ENCODE results near the gene TSPAN4. TPM values are rescaled to one million over a fixed set of nuclear protein-coding genes. Genes with fewer than 3 reads are reported as not detected.

The TSPAN4 gene
- total and polyA plus RNA-seq, 2 donors (not counting 1 experiment from before 2014, with no cell fraction given): 2.9 to 7.4 TPM

DNA sequence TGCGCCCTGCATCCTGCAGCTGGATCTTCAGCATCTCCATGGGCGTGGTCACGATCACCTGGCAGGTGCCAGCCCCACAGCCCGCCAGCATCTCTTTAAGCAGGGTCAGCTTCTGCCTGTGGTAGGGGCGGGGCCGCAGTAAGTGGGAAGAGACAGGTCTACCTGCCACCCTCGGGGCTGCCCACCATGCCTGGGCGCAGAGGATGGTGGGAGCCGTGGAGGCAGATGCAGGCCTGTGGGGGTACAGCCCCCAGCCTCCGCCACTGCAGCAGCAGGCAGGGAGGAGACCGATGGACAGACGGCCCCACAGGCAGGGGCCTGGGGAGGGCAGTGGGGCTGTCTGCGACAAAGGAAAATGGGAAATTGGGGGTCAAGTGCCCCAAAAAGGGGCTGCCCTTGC is 49.8 kb upstream of the TSPAN4 start:
- ChIA-PET CTCF (interaction anchor here (1.0 to 1.2 kb wide), 2 partner anchors 15 to 43 kb away, joined by 3 read pairs; partner anchors contain the start of gene GATD1), POLR2A (interaction anchor here (0.7 kb wide), 1 partner anchor 9 kb away, joined by 3 read pairs; no protein-coding TSS in a partner anchor)
- Histone ChIP-seq H3K27ac (ENCODE audit: low read length in 2 of 2) (no peak overlapping the region), H4K20me1 (ENCODE audit: control insufficient read depth, insufficient read depth, low read length, poor library complexity, severe bottlenecking) (peaks cover 63% of the 10 kb centered on the region), H3K4me2 (replicated peaks; ENCODE audit: low read depth, low read length, poor library complexity, severe bottlenecking) (no peak overlapping the region), H3K4me1 (ENCODE audit: control insufficient read depth in 2 of 2, insufficient read depth in 2 of 2, low read length in 2 of 2) (peaks cover 27 to 42% of the 10 kb centered on the region in 2 donors), H3K36me3 (replicated peaks in 1 of 2; ENCODE audit: control extremely low read depth in 1 of 2, control insufficient read depth in 1 of 2, extremely low read depth in 1 of 2, insufficient read depth in 2 of 2, low read length in 1 of 2) (peaks cover 0 to 7% of the 10 kb centered on the region in 2 experiments), H3K27me3 (replicated peaks in 1 of 4; ENCODE audit: control extremely low read depth in 1 of 4, control insufficient read depth in 3 of 4, insufficient read depth in 4 of 4, low read length in 3 of 4) (peaks cover 0 to 24% (median 5%) of the 10 kb centered on the region in 4 experiments), H3K79me2 (ENCODE audit: control insufficient read depth, insufficient read depth, low read length) (peaks cover 35% of the 10 kb centered on the region), H3K4me3 (ENCODE audit: control extremely low read depth in 1 of 5, extremely low read depth in 1 of 5, insufficient read depth in 1 of 5, low read depth in 2 of 5, low read length in 4 of 5) (no peak overlapping the region), H3K9me3 (ENCODE audit: control extremely low read depth in 1 of 3, control insufficient read depth in 2 of 3, insufficient read depth in 1 of 3, low read length in 2 of 3) (peaks cover 0 to 3% (median 0%) of the 10 kb centered on the region in 3 donors), H3K9ac (ENCODE audit: low read length) (no peak overlapping the region), H2AFZ (ENCODE audit: insufficient read depth, low read depth, low read length, poor library complexity, severe bottlenecking) (no peak overlapping the region)
- Mint-ChIP-seq H3K27me3 (no peaks in the 10 kb centered on the region), H3K27ac (no peak overlapping the region), H3K4me1 (peaks cover 21% of the 10 kb centered on the region), H3K4me3 (no peak overlapping the region), H3K9me3 (ENCODE audit: insufficient read depth) (no peaks in the 10 kb centered on the region)
- ATAC-seq (ENCODE audit: low read depth): no peak
- WGBS (ENCODE audit: insufficient coverage): 94% methylated on average over 13 of the region's 13 CpGs
- intact Hi-C loops (cut with micrococcal nuclease): loop anchor here (10.0 kb wide), 1 partner anchor 338 kb away; the partner anchor contains the start of gene PTDSS2
- no peak for TF ChIP-seq EZH2 (IDR thresholded peaks at IDR 0.05; ENCODE audit: borderline replicate concordance, insufficient read depth, low read depth, low read length, poor library complexity, severe bottlenecking)
- TF ChIP-seq, protein P1, sequence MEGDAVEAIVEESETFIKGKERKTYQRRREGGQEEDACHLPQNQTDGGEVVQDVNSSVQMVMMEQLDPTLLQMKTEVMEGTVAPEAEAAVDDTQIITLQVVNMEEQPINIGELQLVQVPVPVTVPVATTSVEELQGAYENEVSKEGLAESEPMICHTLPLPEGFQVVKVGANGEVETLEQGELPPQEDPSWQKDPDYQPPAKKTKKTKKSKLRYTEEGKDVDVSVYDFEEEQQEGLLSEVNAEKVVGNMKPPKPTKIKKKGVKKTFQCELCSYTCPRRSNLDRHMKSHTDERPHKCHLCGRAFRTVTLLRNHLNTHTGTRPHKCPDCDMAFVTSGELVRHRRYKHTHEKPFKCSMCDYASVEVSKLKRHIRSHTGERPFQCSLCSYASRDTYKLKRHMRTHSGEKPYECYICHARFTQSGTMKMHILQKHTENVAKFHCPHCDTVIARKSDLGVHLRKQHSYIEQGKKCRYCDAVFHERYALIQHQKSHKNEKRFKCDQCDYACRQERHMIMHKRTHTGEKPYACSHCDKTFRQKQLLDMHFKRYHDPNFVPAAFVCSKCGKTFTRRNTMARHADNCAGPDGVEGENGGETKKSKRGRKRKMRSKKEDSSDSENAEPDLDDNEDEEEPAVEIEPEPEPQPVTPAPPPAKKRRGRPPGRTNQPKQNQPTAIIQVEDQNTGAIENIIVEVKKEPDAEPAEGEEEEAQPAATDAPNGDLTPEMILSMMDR (IDR thresholded peaks at IDR 0.05): no peak
- no peak for DNase-seq

DNA sequence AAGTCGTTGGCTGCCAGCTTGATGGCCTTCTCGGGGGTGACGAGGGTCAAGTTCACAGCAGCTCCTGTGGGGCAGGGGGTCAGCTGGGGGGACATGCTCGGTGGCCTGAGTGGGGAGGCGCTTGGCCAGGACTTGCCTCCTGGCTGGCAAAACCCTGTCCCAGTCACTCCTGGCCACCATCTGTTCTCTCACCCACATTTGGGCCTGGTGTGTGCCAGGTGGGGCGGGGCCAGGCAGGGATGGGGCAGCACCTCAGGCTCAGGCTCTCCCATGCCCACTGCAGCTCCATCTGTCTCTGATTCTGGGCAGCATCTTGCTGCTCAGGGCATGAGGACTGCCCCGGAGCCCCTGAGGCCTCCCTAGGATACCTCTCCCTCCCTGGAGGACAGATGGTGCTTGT is 49.1 kb upstream of the TSPAN4 start:
- H3K27ac Mint-ChIP-seq: no peak overlapping the region
- ChIA-PET CTCF (interaction anchor here (1.0 to 1.2 kb wide), 2 partner anchors 16 to 43 kb away, joined by 3 read pairs; partner anchors contain the start of gene GATD1), POLR2A (interaction anchor here (1.1 kb wide), 1 partner anchor 49 kb away, joined by 3 read pairs; the partner anchor contains the start of genes POLR2L and TSPAN4)
- peaks cover 21% of the 10 kb centered on the region for H3K4me1 Mint-ChIP-seq
- no peak for TF ChIP-seq EZH2 (IDR thresholded peaks at IDR 0.05; ENCODE audit: borderline replicate concordance, insufficient read depth, low read depth, low read length, poor library complexity, severe bottlenecking)
- TF ChIP-seq, protein P1 (IDR thresholded peaks at IDR 0.05): no peak
- Histone ChIP-seq H3K9ac (ENCODE audit: low read length) (no peak overlapping the region), H3K79me2 (ENCODE audit: control insufficient read depth, insufficient read depth, low read length) (peaks cover 35% of the 10 kb centered on the region), H4K20me1 (ENCODE audit: control insufficient read depth, insufficient read depth, low read length, poor library complexity, severe bottlenecking) (peaks cover 62% of the 10 kb centered on the region), H3K4me3 (ENCODE audit: control extremely low read depth in 1 of 5, extremely low read depth in 1 of 5, insufficient read depth in 1 of 5, low read depth in 2 of 5, low read length in 4 of 5) (no peak overlapping the region), H3K4me1 (ENCODE audit: control insufficient read depth in 2 of 2, insufficient read depth in 2 of 2, low read length in 2 of 2) (peaks cover 23 to 39% of the 10 kb centered on the region in 2 donors), H3K27ac (ENCODE audit: low read length in 2 of 2) (no peak overlapping the region), H2AFZ (ENCODE audit: insufficient read depth, low read depth, low read length, poor library complexity, severe bottlenecking) (no peak overlapping the region), H3K36me3 (replicated peaks in 1 of 2; ENCODE audit: control extremely low read depth in 1 of 2, control insufficient read depth in 1 of 2, extremely low read depth in 1 of 2, insufficient read depth in 2 of 2, low read length in 1 of 2) (peaks cover 0 to 7% of the 10 kb centered on the region in 2 experiments), H3K27me3 (replicated peaks in 1 of 4; ENCODE audit: control extremely low read depth in 1 of 4, control insufficient read depth in 3 of 4, insufficient read depth in 4 of 4, low read length in 3 of 4) (peaks cover 0 to 19% (median 5%) of the 10 kb centered on the region in 4 experiments), H3K9me3 (ENCODE audit: control extremely low read depth in 1 of 3, control insufficient read depth in 2 of 3, insufficient read depth in 1 of 3, low read length in 2 of 3) (peaks cover 0 to 3% (median 0%) of the 10 kb centered on the region in 3 donors), H3K4me2 (replicated peaks; ENCODE audit: low read depth, low read length, poor library complexity, severe bottlenecking) (no peak overlapping the region)
- intact Hi-C loops (cut with micrococcal nuclease): loop anchor here (10.0 kb wide), 1 partner anchor 339 kb away; the partner anchor contains the start of gene PTDSS2
- H3K4me3 Mint-ChIP-seq: peak overlapping the region; percentile 27
- DNase-seq (no peak), ATAC-seq (ENCODE audit: low read depth) (no peak)
- no peaks in the 10 kb centered on the region for H3K9me3 Mint-ChIP-seq (ENCODE audit: insufficient read depth)
- 95% methylated on average over 6 of the region's 7 CpGs for WGBS (ENCODE audit: insufficient coverage)
- no peaks in the 10 kb centered on the region for H3K27me3 Mint-ChIP-seq
